GM19099 (cell line): ENCODE data around the gene PLVAP.

Experiments used
- POLR2A ChIP-seq: IDR thresholded peaks from 3 replicates; pipeline ENCODE4 v1.6.1; 2011; ENCODE audit warnings: low read depth; ENCODE audit not compliant: insufficient read length; ENCODE audit errors: extremely low read depth

The PLVAP gene

DNA sequence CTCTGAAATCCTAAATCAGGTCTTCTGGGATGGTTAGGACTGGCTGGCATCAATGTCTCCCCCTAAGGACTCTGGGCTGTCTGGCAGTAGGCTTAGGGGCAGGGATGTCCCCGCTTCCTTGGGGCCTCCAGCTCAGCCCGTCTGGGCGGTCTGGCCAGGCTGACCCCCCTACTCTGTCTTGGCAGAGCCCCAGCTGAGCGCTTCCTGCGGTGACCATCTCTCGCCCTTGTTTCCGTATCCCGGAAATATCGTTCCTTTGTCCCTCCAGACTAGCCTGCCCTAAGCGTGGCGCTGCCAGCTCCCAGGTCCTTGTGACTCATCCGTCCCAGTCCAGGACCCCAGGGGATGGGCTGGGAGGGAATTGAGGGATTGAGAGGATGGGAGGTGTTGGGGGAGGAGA, 28.4 kb downstream of the PLVAP start:
- no peak for TF ChIP-seq POLR2A

DNA sequence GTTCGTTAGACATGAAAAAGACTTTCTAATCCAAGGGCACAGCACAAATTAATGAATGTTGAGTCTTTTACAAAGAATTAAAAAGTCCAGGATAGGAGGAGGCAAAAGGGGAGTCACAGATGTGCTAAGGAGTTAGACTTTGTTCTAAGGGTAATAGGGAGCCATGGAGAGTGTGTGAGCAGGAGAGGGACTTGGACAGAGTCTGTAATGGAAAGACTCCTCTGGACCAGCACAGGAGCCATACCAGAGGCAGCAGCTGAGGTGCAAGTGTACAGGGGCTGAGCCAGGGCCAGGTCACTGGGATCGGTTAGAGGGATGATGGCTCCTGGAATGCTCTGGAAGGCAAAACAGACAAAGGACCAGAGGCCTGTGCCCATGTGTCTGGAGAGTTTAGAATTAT, 29.3 kb downstream of the PLVAP start:
- no peak for TF ChIP-seq POLR2A

GRCh38 chr19:17347361-17347760, 29.8 kb downstream of the PLVAP start:
- TF ChIP-seq POLR2A, result no peak

GRCh38 chr19:17346109-17346671, 31.0 kb downstream of the PLVAP start:
- TF ChIP-seq POLR2A, result no peak

- no peak for TF ChIP-seq POLR2A
Measured at GRCh38 chr19:17341845-17342244, 35.3 kb downstream of the PLVAP start.

DNA sequence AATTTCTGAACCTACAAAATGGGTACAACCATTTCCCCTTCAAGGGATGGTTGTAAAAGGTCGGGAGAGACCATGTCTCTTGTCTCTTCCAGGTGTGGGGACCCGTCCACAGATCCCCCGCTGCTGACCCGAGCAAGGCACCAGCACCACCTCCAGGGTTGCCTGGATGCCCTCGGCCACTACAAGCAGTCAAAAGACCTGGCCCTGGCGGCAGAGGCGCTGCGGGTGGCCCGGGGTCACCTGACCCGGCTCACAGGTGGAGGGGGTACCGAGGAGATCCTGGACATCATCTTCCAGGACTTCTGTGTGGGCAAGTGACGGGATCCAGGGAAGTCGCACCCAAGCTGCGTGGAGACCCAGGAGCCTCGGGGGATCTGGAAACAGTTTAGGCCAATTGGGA, 35.8 kb downstream of the PLVAP start:
- TF ChIP-seq POLR2A, result no peak

DNA sequence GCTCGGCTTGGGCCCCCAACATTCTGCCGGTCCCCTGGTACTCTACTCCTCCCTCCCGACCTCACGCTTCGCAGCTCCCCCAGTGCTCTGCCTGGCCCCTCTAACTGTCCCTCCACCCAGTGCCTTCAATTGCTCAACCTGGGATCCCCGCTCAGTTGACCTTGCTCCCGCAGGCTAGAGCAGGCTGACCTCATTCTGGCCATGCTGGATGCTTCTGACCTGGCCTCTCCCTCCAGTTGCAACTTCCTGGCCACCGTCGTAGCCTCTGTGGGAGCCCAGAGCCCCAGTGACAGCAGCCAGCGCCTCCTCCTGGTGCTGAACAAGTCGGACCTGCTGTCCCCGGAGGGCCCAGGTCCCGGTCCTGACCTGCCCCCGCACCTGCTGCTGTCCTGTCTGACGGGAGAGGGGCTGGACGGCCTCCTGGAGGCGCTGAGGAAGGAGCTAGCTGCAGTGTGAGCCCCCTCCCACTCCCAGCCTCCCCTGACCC, 36.2 kb downstream of the PLVAP start:
- no peak for TF ChIP-seq POLR2A

DNA sequence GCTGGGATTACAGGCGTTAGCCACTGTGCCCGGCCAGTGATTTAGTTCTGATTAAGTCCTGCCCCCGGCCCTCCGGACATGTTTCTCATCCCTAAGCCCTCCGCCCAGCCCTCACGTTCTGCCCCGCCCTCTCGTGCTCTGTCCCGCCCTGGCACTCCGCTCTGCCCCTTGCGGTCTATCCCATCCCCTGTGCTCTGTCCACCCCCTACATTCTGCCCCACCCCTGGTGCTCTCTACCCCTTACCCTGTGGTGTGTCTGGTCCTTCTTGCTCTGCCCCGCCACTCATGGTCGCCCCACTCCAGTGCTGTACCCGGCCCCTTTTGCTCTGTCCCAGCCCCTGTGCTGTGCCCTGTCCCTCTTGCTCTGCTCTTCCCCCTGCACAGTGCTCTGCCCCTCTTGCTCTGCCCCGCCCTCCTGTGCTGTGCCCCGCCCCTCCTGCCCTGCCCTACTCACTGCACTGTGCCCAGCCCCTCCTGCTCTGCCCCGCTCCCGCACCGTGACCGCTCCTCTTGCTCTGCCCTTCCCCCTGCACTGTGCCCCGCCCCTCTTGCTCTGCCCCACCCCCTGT, 36.8 kb downstream of the PLVAP start:
- TF ChIP-seq POLR2A, result no peak

GRCh38 chr19:17339088-17339741, 37.9 kb downstream of the PLVAP start:
- no peak for TF ChIP-seq POLR2A

DNA sequence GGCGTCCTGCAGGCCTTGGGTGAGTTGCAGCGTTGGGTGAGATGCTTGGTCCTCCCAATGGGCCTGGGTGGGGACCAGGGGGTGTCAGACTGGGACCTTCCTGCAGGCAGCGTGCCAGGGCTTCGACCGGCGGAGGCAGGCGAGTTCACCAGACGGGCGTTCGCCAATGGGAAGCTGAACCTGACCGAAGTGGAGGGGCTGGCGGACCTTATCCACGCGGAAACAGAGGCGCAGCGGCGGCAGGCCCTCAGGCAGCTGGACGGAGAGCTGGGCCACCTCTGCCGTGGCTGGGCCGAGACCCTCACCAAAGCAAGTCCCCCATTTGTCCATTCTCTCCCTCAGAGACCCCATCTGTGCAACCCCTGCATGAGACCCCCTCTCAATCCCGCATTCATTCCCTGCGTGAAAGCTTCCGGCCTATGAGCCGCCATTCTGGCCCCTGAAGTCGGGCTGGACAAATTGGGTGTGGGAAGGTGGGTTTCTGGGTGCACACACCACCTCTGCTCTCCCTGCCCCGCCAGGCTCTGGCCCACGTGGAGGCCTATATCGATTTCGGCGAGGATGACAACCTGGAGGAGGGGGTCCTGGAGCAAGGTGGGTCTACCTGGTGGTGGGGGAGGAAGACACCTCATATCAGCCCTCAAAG, 38.6 kb downstream of the PLVAP start:
- no peak for TF ChIP-seq POLR2A

GRCh38 chr19:17337675-17338432, 39.3 kb downstream of the PLVAP start:
- TF ChIP-seq POLR2A, result no peak

DNA sequence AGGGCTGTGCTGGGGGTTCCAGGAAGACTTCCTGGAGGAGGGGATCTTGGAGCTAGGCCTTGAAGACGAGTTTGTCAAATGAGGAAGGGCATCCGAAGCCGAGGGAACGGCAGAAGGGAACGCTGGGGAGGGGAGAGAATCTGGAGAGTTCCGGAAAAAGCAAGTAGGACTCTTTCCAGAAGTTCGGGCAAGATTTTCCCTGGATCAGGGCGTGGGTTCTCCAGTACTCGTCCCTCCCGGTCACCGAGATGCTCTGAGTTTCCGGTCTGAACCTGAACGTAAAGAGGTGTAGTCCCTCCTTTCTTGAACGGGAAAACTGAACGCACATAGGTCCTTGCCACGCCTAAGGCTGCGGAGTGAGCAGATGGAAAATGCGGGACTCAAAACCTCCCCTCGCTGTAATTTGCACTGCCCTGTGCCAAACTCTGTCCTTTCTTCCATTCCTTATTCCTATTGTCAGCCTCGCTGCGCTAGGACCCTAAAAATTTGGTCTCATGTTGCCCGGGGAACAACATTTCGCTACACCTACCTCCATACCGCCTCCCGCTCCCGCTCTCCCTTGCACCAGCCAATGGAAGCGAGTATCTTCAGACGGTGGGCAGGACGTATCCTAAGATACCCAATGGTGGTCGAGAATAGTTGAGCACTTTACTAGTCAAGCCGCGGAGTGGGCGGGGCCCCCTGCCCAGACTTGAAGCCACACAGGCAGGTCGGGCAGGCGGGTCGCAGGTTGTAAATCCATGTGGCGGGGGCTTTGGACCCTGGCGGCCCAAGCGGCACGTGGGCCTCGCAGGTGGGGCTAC, 40.1 kb downstream of the PLVAP start, which contains the start of gene GTPBP3:
GTPBP3 (plus strand) TSS at position 682 of the 803 bp plus-strand sequence; CDS start at position 741, 59 bp downstream.
- TF ChIP-seq POLR2A, result peak; percentile 78

- no peak for TF ChIP-seq POLR2A
Measured at GRCh38 chr19:17335575-17335974, 41.6 kb downstream of the PLVAP start.
